GM21381 (cell line): Measurements from ENCODE around the gene TRA2A.
"Not testable (repeated sequence)": the region's sequence is repeated elsewhere in the genome, so short reads cannot be mapped to it uniquely, and the experiment has no call there.

Source experiments
- ATAC-seq: cut with Tn5 transposase; IDR thresholded peaks from one replicate; pipeline ENCODE4 v1.9.1; 2021; ENCODE audit warnings: mild to moderate bottlenecking, moderate library complexity; ENCODE audit not compliant: unreplicated experiment

The TRA2A gene

GRCh38 chr7:23513746-23514145 lies 18.0 kb downstream of the TRA2A start:
- ATAC-seq: not testable (repeated sequence)

GRCh38 chr7:23494009-23494408 lies 37.8 kb downstream of the TRA2A start:
- no peak for ATAC-seq

GRCh38 chr7:23491502-23491901 lies 40.3 kb downstream of the TRA2A start:
- ATAC-seq: no peak

- peak; percentile 75 for ATAC-seq
Measured at GRCh38 chr7:23490357-23491135, 41.2 kb downstream of the TRA2A start.

- ATAC-seq: not testable (repeated sequence)
Measured at GRCh38 chr7:23488714-23489113, 43.1 kb downstream of the TRA2A start.

- ATAC-seq: no peak
Measured at GRCh38 chr7:23487670-23488069, 44.1 kb downstream of the TRA2A start.

- no peak for ATAC-seq
Measured at GRCh38 chr7:23486002-23486773, 45.6 kb downstream of the TRA2A start.

- ATAC-seq: no peak
Measured at GRCh38 chr7:23482686-23483085, 49.1 kb downstream of the TRA2A start.

- ATAC-seq: no peak
Measured at GRCh38 chr7:23477962-23478866, 53.6 kb downstream of the TRA2A start.

GRCh38 chr7:23477157-23477499 lies 54.7 kb downstream of the TRA2A start:
- no peak for ATAC-seq

- ATAC-seq: no peak
Measured at GRCh38 chr7:23476286-23477156, 55.3 kb downstream of the TRA2A start.

- no peak for ATAC-seq
Measured at GRCh38 chr7:23475576-23475839, 56.3 kb downstream of the TRA2A start.

- no peak for ATAC-seq
Measured at GRCh38 chr7:23474829-23475575, 56.8 kb downstream of the TRA2A start.

GRCh38 chr7:23474094-23474828 lies 57.5 kb downstream of the TRA2A start:
- ATAC-seq: peak; percentile 62

- ATAC-seq: no peak
Measured at GRCh38 chr7:23473844-23474093, 58.0 kb downstream of the TRA2A start.

- ATAC-seq: no peak
Measured at GRCh38 chr7:23472956-23473843, 58.6 kb downstream of the TRA2A start.

GRCh38 chr7:23472556-23472955 lies 59.2 kb downstream of the TRA2A start:
- no peak for ATAC-seq

- ATAC-seq: no peak
Measured at GRCh38 chr7:23472046-23472445, 59.7 kb downstream of the TRA2A start.
